ENCODE results near the gene CPT1B.
A peak's percentile ranks its signal among the peaks of the same experiment; 100 is the strongest.

CPT1B gene

GRCh38 chr22:50572965-50573364 is 5.3 kb downstream of the CPT1B start:
- Histone ChIP-seq H3K9me3 (ENCODE audit: control insufficient read depth, low read depth, low read length) (no peaks in the 10 kb centered on the region), H3K27ac (ENCODE audit: low read length) (no peak overlapping the region), H3K9ac (ENCODE audit: low read length) (no peak overlapping the region), H3K4me1 (ENCODE audit: control insufficient read depth, low read depth, low read length) (no peaks in the 10 kb centered on the region), H3K4me3 (ENCODE audit: low read length) (no peak overlapping the region), H3K36me3 (ENCODE audit: control insufficient read depth, low read depth, low read length) (peaks cover 42% of the 10 kb centered on the region), H3K27me3 (ENCODE audit: control insufficient read depth, insufficient read depth, low read length) (no peaks in the 10 kb centered on the region)

GRCh38 chr22:50571264-50572175 is 6.7 kb downstream of the CPT1B start:
- H3K4me3 ChIP-seq (ENCODE audit: low read length): no peak overlapping the region
- H3K27me3 ChIP-seq (ENCODE audit: control insufficient read depth, insufficient read depth, low read length): no peaks in the 10 kb centered on the region
- peaks cover 46% of the 10 kb centered on the region for H3K36me3 ChIP-seq (ENCODE audit: control insufficient read depth, low read depth, low read length)
- no peak overlapping the region for H3K27ac ChIP-seq (ENCODE audit: low read length)
- no peaks in the 10 kb centered on the region for H3K4me1 ChIP-seq (ENCODE audit: control insufficient read depth, low read depth, low read length)
- no peak overlapping the region for H3K9ac ChIP-seq (ENCODE audit: low read length)
- H3K9me3 ChIP-seq (ENCODE audit: control insufficient read depth, low read depth, low read length): no peaks in the 10 kb centered on the region

GRCh38 chr22:50570861-50571260 is 7.4 kb downstream of the CPT1B start:
- no peak overlapping the region for H3K4me3 ChIP-seq (ENCODE audit: low read length)
- no peaks in the 10 kb centered on the region for H3K27me3 ChIP-seq (ENCODE audit: control insufficient read depth, insufficient read depth, low read length)
- no peak overlapping the region for H3K9ac ChIP-seq (ENCODE audit: low read length)
- no peak overlapping the region for H3K27ac ChIP-seq (ENCODE audit: low read length)
- no peaks in the 10 kb centered on the region for H3K4me1 ChIP-seq (ENCODE audit: control insufficient read depth, low read depth, low read length)
- peaks cover 46% of the 10 kb centered on the region for H3K36me3 ChIP-seq (ENCODE audit: control insufficient read depth, low read depth, low read length)
- H3K9me3 ChIP-seq (ENCODE audit: control insufficient read depth, low read depth, low read length): no peaks in the 10 kb centered on the region

GRCh38 chr22:50569896-50570535 is 8.2 kb downstream of the CPT1B start:
- Histone ChIP-seq H3K4me1 (ENCODE audit: control insufficient read depth, low read depth, low read length) (no peaks in the 10 kb centered on the region), H3K27ac (ENCODE audit: low read length) (no peak overlapping the region), H3K9me3 (ENCODE audit: control insufficient read depth, low read depth, low read length) (no peaks in the 10 kb centered on the region), H3K27me3 (ENCODE audit: control insufficient read depth, insufficient read depth, low read length) (no peaks in the 10 kb centered on the region), H3K4me3 (ENCODE audit: low read length) (no peak overlapping the region), H3K36me3 (ENCODE audit: control insufficient read depth, low read depth, low read length) (peaks cover 46% of the 10 kb centered on the region), H3K9ac (ENCODE audit: low read length) (no peak overlapping the region)

- H3K27me3 ChIP-seq (ENCODE audit: control insufficient read depth, insufficient read depth, low read length): peaks cover 6% of the 10 kb centered on the region
- H3K27ac ChIP-seq (ENCODE audit: low read length): no peak overlapping the region
- H3K4me3 ChIP-seq (ENCODE audit: low read length): no peak overlapping the region
- H3K9me3 ChIP-seq (ENCODE audit: control insufficient read depth, low read depth, low read length): no peaks in the 10 kb centered on the region
- H3K4me1 ChIP-seq (ENCODE audit: control insufficient read depth, low read depth, low read length): no peaks in the 10 kb centered on the region
- no peak overlapping the region for H3K9ac ChIP-seq (ENCODE audit: low read length)
- H3K36me3 ChIP-seq (ENCODE audit: control insufficient read depth, low read depth, low read length): peaks cover 44% of the 10 kb centered on the region
Observed at GRCh38 chr22:50569041-50569459, 9.2 kb downstream of the CPT1B start.

- no peak overlapping the region for H3K9ac ChIP-seq (ENCODE audit: low read length)
Observed at GRCh38 chr22:50568626-50569025, 9.6 kb downstream of the CPT1B start.

GRCh38 chr22:50567721-50568252 is 10.4 kb downstream of the CPT1B start:
- Histone ChIP-seq H3K9me3 (ENCODE audit: control insufficient read depth, low read depth, low read length) (no peaks in the 10 kb centered on the region), H3K9ac (ENCODE audit: low read length) (no peak overlapping the region), H3K4me1 (ENCODE audit: control insufficient read depth, low read depth, low read length) (no peaks in the 10 kb centered on the region), H3K27me3 (ENCODE audit: control insufficient read depth, insufficient read depth, low read length) (peaks cover 16% of the 10 kb centered on the region), H3K27ac (ENCODE audit: low read length) (no peak overlapping the region), H3K36me3 (ENCODE audit: control insufficient read depth, low read depth, low read length) (peaks cover 42% of the 10 kb centered on the region), H3K4me3 (ENCODE audit: low read length) (no peak overlapping the region)

More at GRCh38 chr22:50568626-50569025, 9.6 kb downstream of the CPT1B start:
- Histone ChIP-seq H3K27ac (ENCODE audit: low read length) (no peak overlapping the region), H3K4me3 (ENCODE audit: low read length) (no peak overlapping the region), H3K9me3 (ENCODE audit: control insufficient read depth, low read depth, low read length) (no peaks in the 10 kb centered on the region), H3K27me3 (ENCODE audit: control insufficient read depth, insufficient read depth, low read length) (peaks cover 10% of the 10 kb centered on the region), H3K36me3 (ENCODE audit: control insufficient read depth, low read depth, low read length) (peaks cover 42% of the 10 kb centered on the region), H3K4me1 (ENCODE audit: control insufficient read depth, low read depth, low read length) (no peaks in the 10 kb centered on the region)

- Histone ChIP-seq H3K4me3 (ENCODE audit: low read length) (no peak overlapping the region), H3K27ac (ENCODE audit: low read length) (no peak overlapping the region), H3K9me3 (ENCODE audit: control insufficient read depth, low read depth, low read length) (no peaks in the 10 kb centered on the region), H3K4me1 (ENCODE audit: control insufficient read depth, low read depth, low read length) (no peaks in the 10 kb centered on the region), H3K9ac (ENCODE audit: low read length) (no peak overlapping the region), H3K36me3 (ENCODE audit: control insufficient read depth, low read depth, low read length) (peaks cover 12% of the 10 kb centered on the region), H3K27me3 (ENCODE audit: control insufficient read depth, insufficient read depth, low read length) (peaks cover 16% of the 10 kb centered on the region)
Observed at GRCh38 chr22:50564289-50564688, 13.9 kb downstream of the CPT1B start.

- Histone ChIP-seq H3K9me3 (ENCODE audit: control insufficient read depth, low read depth, low read length) (no peaks in the 10 kb centered on the region), H3K4me3 (ENCODE audit: low read length) (peak overlapping the region; percentile 91), H3K27me3 (ENCODE audit: control insufficient read depth, insufficient read depth, low read length) (peaks cover 16% of the 10 kb centered on the region), H3K27ac (ENCODE audit: low read length) (no peak overlapping the region), H3K36me3 (ENCODE audit: control insufficient read depth, low read depth, low read length) (peaks cover 6% of the 10 kb centered on the region), H3K4me1 (ENCODE audit: control insufficient read depth, low read depth, low read length) (no peaks in the 10 kb centered on the region), H3K9ac (ENCODE audit: low read length) (no peak overlapping the region)
Observed at GRCh38 chr22:50563413-50564160, 14.6 kb downstream of the CPT1B start.

GRCh38 chr22:50562523-50563412 is 15.5 kb downstream of the CPT1B start, which contains the start of gene SYCE3:
SYCE3 (minus strand) TSS chr22:50562919; CDS start chr22:50556405, 6,514 bp downstream.
- peaks cover 3% of the 10 kb centered on the region for H3K36me3 ChIP-seq (ENCODE audit: control insufficient read depth, low read depth, low read length)
- no peak within 1 kb of the TSS for H3K27ac ChIP-seq (ENCODE audit: low read length)
- H3K27me3 ChIP-seq (ENCODE audit: control insufficient read depth, insufficient read depth, low read length): peaks cover 16% of the 10 kb centered on the region
- H3K4me1 ChIP-seq (ENCODE audit: control insufficient read depth, low read depth, low read length): no peaks in the 10 kb centered on the region
- H3K9me3 ChIP-seq (ENCODE audit: control insufficient read depth, low read depth, low read length): no peaks in the 10 kb centered on the region
- peak within 1 kb of the TSS; percentile 91 for H3K4me3 ChIP-seq (ENCODE audit: low read length)
- no peak within 1 kb of the TSS for H3K9ac ChIP-seq (ENCODE audit: low read length)

Measured in iPS-18a (cell line).